ELR (cell line): ENCODE data around the gene KLHL30.
"Not testable (repeated sequence)": the region's sequence is repeated elsewhere in the genome, so short reads cannot be mapped to it uniquely, and the experiment has no call there.

ENCODE experiments used
- DNase-seq: peaks from one replicate; pipeline ENCODE4 v3.0.0-alpha.2; 2015; ENCODE audit warnings: low read depth

The KLHL30 gene

GRCh38 chr2:238102865-238103264 is 35.6 kb upstream of the KLHL30 start:
- DNase-seq: no peak

- DNase-seq: no peak
Observed at GRCh38 chr2:238103465-238104225, 34.8 kb upstream of the KLHL30 start.

GRCh38 chr2:238104226-238104690 is 34.2 kb upstream of the KLHL30 start:
- no peak for DNase-seq

GRCh38 chr2:238104691-238105371 is 33.6 kb upstream of the KLHL30 start:
- no peak for DNase-seq

- DNase-seq: no peak
Observed at GRCh38 chr2:238105506-238106338, 32.7 kb upstream of the KLHL30 start.

GRCh38 chr2:238106339-238106697 is 32.1 kb upstream of the KLHL30 start:
- no peak for DNase-seq

- peak; percentile 41 for DNase-seq
Observed at GRCh38 chr2:238106698-238107524, 31.6 kb upstream of the KLHL30 start.

- no peak for DNase-seq
Observed at GRCh38 chr2:238107525-238108422, 30.7 kb upstream of the KLHL30 start.

GRCh38 chr2:238108423-238109183 is 29.9 kb upstream of the KLHL30 start:
- no peak for DNase-seq

- DNase-seq: no peak
Observed at GRCh38 chr2:238113611-238114010, 24.9 kb upstream of the KLHL30 start.

- DNase-seq: no peak
Observed at GRCh38 chr2:238114331-238114841, 24.1 kb upstream of the KLHL30 start.

- no peak for DNase-seq
Observed at GRCh38 chr2:238114851-238115660, 23.4 kb upstream of the KLHL30 start.

- DNase-seq: not testable (repeated sequence)
Observed at GRCh38 chr2:238115709-238116108, 22.8 kb upstream of the KLHL30 start.

GRCh38 chr2:238116298-238117198 is 21.9 kb upstream of the KLHL30 start:
- no peak for DNase-seq

- DNase-seq: peak; percentile 84
Observed at GRCh38 chr2:238117199-238118154, 21.0 kb upstream of the KLHL30 start.

GRCh38 chr2:238119756-238120462 is 18.6 kb upstream of the KLHL30 start:
- DNase-seq: no peak
